Panc1 (cell line): ENCODE results near the gene GGTA1.

Source experiments
- POLR2AphosphoS5 ChIP-seq: IDR thresholded peaks from 2 replicates; pipeline ENCODE4 v1.6.1; 2012; ENCODE audit warnings: mild to moderate bottlenecking, low read depth, low read length, moderate library complexity
- SIN3A ChIP-seq: IDR thresholded peaks from 2 replicates; pipeline ENCODE4 v1.6.1; 2012; ENCODE audit warnings: low read depth, mild to moderate bottlenecking, low read length, moderate library complexity, borderline replicate concordance; ENCODE audit not compliant: insufficient read depth
- TF ChIP-seq, protein P1 (sequence below): fragments of 450-650 bp; IDR thresholded peaks from 2 replicates; pipeline ENCODE4 v1.5.1; 2017; ENCODE audit warnings: mild to moderate bottlenecking
- TF ChIP-seq, protein P2 (sequence below), 2 experiments: IDR thresholded peaks; 2 replicates each; pipeline ENCODE4 v1.6.1; 2011 to 2012; ENCODE audit warnings: low read depth in 2 of 2, control low read depth in 1 of 2, low read length in 1 of 2, mild to moderate bottlenecking in 1 of 2, moderate library complexity in 1 of 2; ENCODE audit not compliant: insufficient read depth in 1 of 2

DNA sequence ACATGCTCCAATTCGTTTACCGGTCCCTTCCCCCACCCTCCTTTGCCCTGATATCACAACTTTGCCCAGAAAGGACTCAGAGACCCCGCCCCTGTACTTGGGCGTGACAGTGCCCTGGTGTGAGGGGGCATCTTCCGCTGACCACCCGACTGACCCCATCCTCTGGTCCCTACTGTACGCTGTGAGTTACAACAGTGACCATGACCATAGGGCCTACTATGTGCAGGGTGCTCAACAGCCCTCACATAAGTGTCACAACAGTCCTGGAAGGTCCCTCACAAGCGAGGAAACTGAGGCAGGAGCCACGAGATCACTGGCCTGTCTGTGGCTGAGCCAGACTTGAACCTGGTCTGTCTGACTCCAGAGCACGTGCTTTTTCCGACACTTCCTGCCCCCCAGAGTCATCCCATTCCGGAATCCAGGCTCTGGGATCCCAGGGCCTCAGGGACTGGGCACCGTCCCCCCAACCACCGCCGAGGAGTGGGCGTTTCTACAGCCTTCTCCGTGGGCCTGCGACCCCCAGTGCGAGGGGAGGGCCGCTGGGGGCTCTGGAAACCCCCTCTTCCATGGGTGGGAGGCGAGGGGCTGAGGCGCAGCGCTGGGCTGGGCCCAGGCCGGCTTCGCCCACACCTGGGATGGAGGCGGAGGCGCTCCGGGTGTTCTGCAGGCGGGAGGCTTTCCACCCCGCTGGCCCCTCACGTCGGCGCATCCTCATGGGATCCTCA, 45.7 kb upstream of the GGTA1 start:
- TF ChIP-seq SIN3A (no peak), POLR2AphosphoS5 (no peak)
- TF ChIP-seq, protein P1, sequence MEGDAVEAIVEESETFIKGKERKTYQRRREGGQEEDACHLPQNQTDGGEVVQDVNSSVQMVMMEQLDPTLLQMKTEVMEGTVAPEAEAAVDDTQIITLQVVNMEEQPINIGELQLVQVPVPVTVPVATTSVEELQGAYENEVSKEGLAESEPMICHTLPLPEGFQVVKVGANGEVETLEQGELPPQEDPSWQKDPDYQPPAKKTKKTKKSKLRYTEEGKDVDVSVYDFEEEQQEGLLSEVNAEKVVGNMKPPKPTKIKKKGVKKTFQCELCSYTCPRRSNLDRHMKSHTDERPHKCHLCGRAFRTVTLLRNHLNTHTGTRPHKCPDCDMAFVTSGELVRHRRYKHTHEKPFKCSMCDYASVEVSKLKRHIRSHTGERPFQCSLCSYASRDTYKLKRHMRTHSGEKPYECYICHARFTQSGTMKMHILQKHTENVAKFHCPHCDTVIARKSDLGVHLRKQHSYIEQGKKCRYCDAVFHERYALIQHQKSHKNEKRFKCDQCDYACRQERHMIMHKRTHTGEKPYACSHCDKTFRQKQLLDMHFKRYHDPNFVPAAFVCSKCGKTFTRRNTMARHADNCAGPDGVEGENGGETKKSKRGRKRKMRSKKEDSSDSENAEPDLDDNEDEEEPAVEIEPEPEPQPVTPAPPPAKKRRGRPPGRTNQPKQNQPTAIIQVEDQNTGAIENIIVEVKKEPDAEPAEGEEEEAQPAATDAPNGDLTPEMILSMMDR = no peak
- TF ChIP-seq, protein P2, sequence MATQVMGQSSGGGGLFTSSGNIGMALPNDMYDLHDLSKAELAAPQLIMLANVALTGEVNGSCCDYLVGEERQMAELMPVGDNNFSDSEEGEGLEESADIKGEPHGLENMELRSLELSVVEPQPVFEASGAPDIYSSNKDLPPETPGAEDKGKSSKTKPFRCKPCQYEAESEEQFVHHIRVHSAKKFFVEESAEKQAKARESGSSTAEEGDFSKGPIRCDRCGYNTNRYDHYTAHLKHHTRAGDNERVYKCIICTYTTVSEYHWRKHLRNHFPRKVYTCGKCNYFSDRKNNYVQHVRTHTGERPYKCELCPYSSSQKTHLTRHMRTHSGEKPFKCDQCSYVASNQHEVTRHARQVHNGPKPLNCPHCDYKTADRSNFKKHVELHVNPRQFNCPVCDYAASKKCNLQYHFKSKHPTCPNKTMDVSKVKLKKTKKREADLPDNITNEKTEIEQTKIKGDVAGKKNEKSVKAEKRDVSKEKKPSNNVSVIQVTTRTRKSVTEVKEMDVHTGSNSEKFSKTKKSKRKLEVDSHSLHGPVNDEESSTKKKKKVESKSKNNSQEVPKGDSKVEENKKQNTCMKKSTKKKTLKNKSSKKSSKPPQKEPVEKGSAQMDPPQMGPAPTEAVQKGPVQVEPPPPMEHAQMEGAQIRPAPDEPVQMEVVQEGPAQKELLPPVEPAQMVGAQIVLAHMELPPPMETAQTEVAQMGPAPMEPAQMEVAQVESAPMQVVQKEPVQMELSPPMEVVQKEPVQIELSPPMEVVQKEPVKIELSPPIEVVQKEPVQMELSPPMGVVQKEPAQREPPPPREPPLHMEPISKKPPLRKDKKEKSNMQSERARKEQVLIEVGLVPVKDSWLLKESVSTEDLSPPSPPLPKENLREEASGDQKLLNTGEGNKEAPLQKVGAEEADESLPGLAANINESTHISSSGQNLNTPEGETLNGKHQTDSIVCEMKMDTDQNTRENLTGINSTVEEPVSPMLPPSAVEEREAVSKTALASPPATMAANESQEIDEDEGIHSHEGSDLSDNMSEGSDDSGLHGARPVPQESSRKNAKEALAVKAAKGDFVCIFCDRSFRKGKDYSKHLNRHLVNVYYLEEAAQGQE (IDR thresholded peaks at IDR 0.05; ENCODE audit: insufficient read depth in 1 of 2, low read depth in 2 of 2, low read length in 1 of 2) = no peak
